Esophagus mucosa (tissue), 1 donor: Measurements from ENCODE around the gene TLR2. TPM values are rescaled to one million over a fixed set of nuclear protein-coding genes. Genes with fewer than 3 reads are reported as not detected.
"Not testable (repeated sequence)": the region's sequence is repeated elsewhere in the genome, so short reads cannot be mapped to it uniquely, and the experiment has no call there.

Source experiments
- ATAC-seq: fragments of 200-7000 bp; cut with Tn5 transposase; one replicate; pipeline ENCODE4 v1.9.1; 2020
- total RNA-seq: library from RNA; stranded (reverse); gene quantifications from one replicate; pipeline ENCODE4 v1.2.4, GENCODE V29; 2023
- donor health status: DM: yes; HTN: yes; CAD: no.

Gene TLR2
- total RNA-seq, 1 donor from 2014 or later: 7.0 TPM

- no peak for ATAC-seq
Observed at GRCh38 chr4:153661908-153662307, 22.2 kb upstream of the TLR2 start.

GRCh38 chr4:153663667-153664066 lies 20.4 kb upstream of the TLR2 start:
- ATAC-seq: no peak

GRCh38 chr4:153666505-153666904 lies 17.6 kb upstream of the TLR2 start:
- ATAC-seq: not testable (repeated sequence)

- no peak for ATAC-seq
Observed at GRCh38 chr4:153668647-153669046, 15.4 kb upstream of the TLR2 start.

GRCh38 chr4:153669838-153670237 lies 14.2 kb upstream of the TLR2 start:
- ATAC-seq: no peak

GRCh38 chr4:153676486-153676885 lies 7.6 kb upstream of the TLR2 start:
- no peak for ATAC-seq

- ATAC-seq: peak; percentile 74
Observed at GRCh38 chr4:153676984-153677383, 7.1 kb upstream of the TLR2 start.

- ATAC-seq: no peak
Observed at GRCh38 chr4:153679486-153679885, 4.6 kb upstream of the TLR2 start.

GRCh38 chr4:153683763-153684181 lies 308 bp upstream of the TLR2 start:
- ATAC-seq: no peak

- peak; percentile 64 for ATAC-seq
Observed at GRCh38 chr4:153684971-153685371, 891 bp downstream of the TLR2 start.

- no peak for ATAC-seq
Observed at GRCh38 chr4:153704522-153704921, 20.4 kb downstream of the TLR2 start.

- no peak for ATAC-seq
Observed at GRCh38 chr4:153705743-153706468, 21.8 kb downstream of the TLR2 start.

- ATAC-seq: no peak
Observed at GRCh38 chr4:153706519-153706918, 22.4 kb downstream of the TLR2 start.

- no peak for ATAC-seq
Observed at GRCh38 chr4:153710681-153711080, 26.6 kb downstream of the TLR2 start.

- ATAC-seq: peak; percentile 94
Observed at GRCh38 chr4:153713866-153714646, 30.0 kb downstream of the TLR2 start.

- ATAC-seq: no peak
Observed at GRCh38 chr4:153722036-153722435, 38.0 kb downstream of the TLR2 start.

GRCh38 chr4:153724606-153725005 lies 40.5 kb downstream of the TLR2 start:
- ATAC-seq: no peak

GRCh38 chr4:153725136-153725830 lies 41.2 kb downstream of the TLR2 start:
- no peak for ATAC-seq

GRCh38 chr4:153725831-153726154 lies 41.7 kb downstream of the TLR2 start:
- ATAC-seq: no peak

GRCh38 chr4:153728151-153728550 lies 44.1 kb downstream of the TLR2 start:
- ATAC-seq: no peak

- ATAC-seq: no peak
Observed at GRCh38 chr4:153728660-153729059, 44.6 kb downstream of the TLR2 start.

- ATAC-seq: no peak
Observed at GRCh38 chr4:153729895-153730294, 45.8 kb downstream of the TLR2 start.

GRCh38 chr4:153731239-153731638 lies 47.2 kb downstream of the TLR2 start:
- ATAC-seq: no peak
